DOHH2 (cell line): ENCODE measurements around the gene RASA2.

ENCODE experiments used
- H3F3A ChIP-seq: fragments of 200-600 bp; sonication (generic), shearing (Covaris generic); 2 replicates; pipeline ENCODE4 v1.6.0; 2016; ENCODE audit warnings: antibody characterized with exemption, mild to moderate bottlenecking; ENCODE audit not compliant: control insufficient read depth, insufficient read depth
- H3K27ac ChIP-seq: fragments of 200-600 bp; sonication (generic); 2 replicates; pipeline ENCODE4 v1.5.1; 2014; ENCODE audit warnings: low read depth, mild to moderate bottlenecking, low read length, moderate library complexity
- H3K27me3 ChIP-seq: fragments of 200-600 bp; sonication (generic); 2 replicates; pipeline ENCODE4 v1.6.1; 2014; ENCODE audit warnings: mild to moderate bottlenecking, low read length, mixed read lengths; ENCODE audit not compliant: control insufficient read depth
- H3K36me3 ChIP-seq: fragments of 200-600 bp; sonication (generic); 2 replicates; pipeline ENCODE4 v1.6.1; 2014; ENCODE audit warnings: mild to moderate bottlenecking, low read length, moderate library complexity, mixed read lengths; ENCODE audit not compliant: control insufficient read depth
- H3K4me1 ChIP-seq: fragments of 200-600 bp; sonication (generic); 2 replicates; pipeline ENCODE4 v1.6.1; 2014; ENCODE audit warnings: mild to moderate bottlenecking, low read length, mixed read lengths; ENCODE audit not compliant: control insufficient read depth
- H3K4me2 ChIP-seq: fragments of 200-600 bp; sonication (generic); 2 replicates; pipeline ENCODE4 v1.6.0; 2014; ENCODE audit warnings: mild to moderate bottlenecking, low read length, moderate library complexity
- H3K4me3 ChIP-seq: fragments of 200-600 bp; sonication (generic); 2 replicates; pipeline ENCODE4 v1.5.1; 2014; ENCODE audit warnings: mild to moderate bottlenecking, low read length, mixed read lengths
- H3K79me2 ChIP-seq: fragments of 200-600 bp; sonication (generic); 2 replicates; pipeline ENCODE4 v1.6.1; 2014; ENCODE audit warnings: mild to moderate bottlenecking, low read length, mixed read lengths; ENCODE audit not compliant: control insufficient read depth
- H3K9me2 ChIP-seq: fragments of 200-600 bp; sonication (generic); replicated peaks from 2 replicates; pipeline ENCODE4 v1.6.1; 2014; ENCODE audit warnings: mild to moderate bottlenecking, low read length, mixed read lengths; ENCODE audit not compliant: control insufficient read depth
- H3K9me3 ChIP-seq: fragments of 200-600 bp; sonication (generic); 2 replicates; pipeline ENCODE4 v1.6.1; 2014; ENCODE audit warnings: antibody characterized with exemption, low read length, mixed read lengths; ENCODE audit not compliant: control insufficient read depth, insufficient read depth
- H4K20me1 ChIP-seq: fragments of 200-600 bp; sonication (generic); 2 replicates; pipeline ENCODE4 v1.6.0; 2014; ENCODE audit warnings: low read depth, mild to moderate bottlenecking, antibody characterized with exemption, low read length, moderate library complexity; ENCODE audit not compliant: control insufficient read depth, insufficient read depth
- CTCF ChIP-seq: fragments of 200-600 bp; sonication (generic); IDR thresholded peaks from one replicate; pipeline ENCODE4 v1.5.1; 2014; ENCODE audit warnings: antibody characterized with exemption, mild to moderate bottlenecking, low read depth, low read length; ENCODE audit not compliant: poor library complexity, severe bottlenecking
- EZH2phosphoT487 ChIP-seq: fragments of 200-600 bp; sonication (generic); IDR thresholded peaks from 2 replicates; pipeline ENCODE4 v1.6.1; 2017; ENCODE audit warnings: borderline replicate concordance, mild to moderate bottlenecking, antibody characterized with exemption, low read length, moderate library complexity, mixed read lengths

Gene RASA2

GRCh38 chr3:141514382-141514781, 27.6 kb downstream of the RASA2 start:
- TF ChIP-seq CTCF = no peak
- no peak for TF ChIP-seq EZH2phosphoT487
- peaks cover 22% of the 10 kb centered on the region for H3K79me2 ChIP-seq
- H3K9me3 ChIP-seq = no peaks in the 10 kb centered on the region
- no peak overlapping the region for H3K4me2 ChIP-seq
- H3K4me3 ChIP-seq = no peak overlapping the region
- H3F3A ChIP-seq = no peaks in the 10 kb centered on the region
- H3K36me3 ChIP-seq = peaks cover 56% of the 10 kb centered on the region
- H3K27me3 ChIP-seq = no peaks in the 10 kb centered on the region
- no peaks in the 10 kb centered on the region for H3K9me2 ChIP-seq
- H4K20me1 ChIP-seq = no peaks in the 10 kb centered on the region
- H3K27ac ChIP-seq = no peak overlapping the region
- no peaks in the 10 kb centered on the region for H3K4me1 ChIP-seq

- Histone ChIP-seq H3K79me2 (peaks cover 3% of the 10 kb centered on the region; the same call in 1 of the 2 replicates), H3K4me3 (no peak overlapping the region), H4K20me1 (no peaks in the 10 kb centered on the region), H3K4me2 (no peak overlapping the region), H3K4me1 (peaks cover 21% of the 10 kb centered on the region), H3K27me3 (no peaks in the 10 kb centered on the region), H3K36me3 (peaks cover 45% of the 10 kb centered on the region), H3K27ac (no peak overlapping the region), H3K9me3 (no peaks in the 10 kb centered on the region), H3F3A (no peaks in the 10 kb centered on the region), H3K9me2 (no peaks in the 10 kb centered on the region)
- TF ChIP-seq CTCF (no peak), EZH2phosphoT487 (no peak)
These were observed 32.8 kb downstream of the RASA2 start for GRCh38 chr3:141519587-141519986.

- Histone ChIP-seq H3K4me2 (no peak overlapping the region), H3K9me3 (no peaks in the 10 kb centered on the region), H3K4me3 (no peak overlapping the region), H3K27ac (no peak overlapping the region), H3K27me3 (no peaks in the 10 kb centered on the region), H4K20me1 (no peaks in the 10 kb centered on the region), H3K4me1 (peaks cover 30% of the 10 kb centered on the region), H3F3A (no peaks in the 10 kb centered on the region), H3K9me2 (no peaks in the 10 kb centered on the region), H3K36me3 (peaks cover 35% of the 10 kb centered on the region), H3K79me2 (peaks cover 3% of the 10 kb centered on the region; the same call in 1 of the 2 replicates)
- TF ChIP-seq CTCF = no peak
- TF ChIP-seq EZH2phosphoT487 = no peak
These were observed 35.0 kb downstream of the RASA2 start for GRCh38 chr3:141521781-141522180.
